Mesendoderm (in vitro differentiated cells): ENCODE measurements around the gene SLC47A2. TPM values are rescaled to one million over a fixed set of nuclear protein-coding genes. Genes with fewer than 3 reads are reported as not detected.

Experiments
- small RNA-seq: library from polyadenylated mRNA; stranded (forward); fragments of <200 nt; extraction: miRNeasy Mini kit (QIAGEN cat#:217004); gene quantifications from one replicate; pipeline ENCODE3, GENCODE V24; 2013; ENCODE audit not compliant: insufficient read depth

SLC47A2 gene

Small RNA genes within 50 kb of the gene (small RNA-seq; reads per million reads assigned to genes)
- gene RF00322, result not detected
